Measurements from ENCODE around the gene VRTN. TPM values are rescaled to one million over a fixed set of nuclear protein-coding genes. Genes with fewer than 3 reads are reported as not detected.

Gene VRTN
- total RNA-seq, 4 donors from 2014 or later, result not detected

DNA sequence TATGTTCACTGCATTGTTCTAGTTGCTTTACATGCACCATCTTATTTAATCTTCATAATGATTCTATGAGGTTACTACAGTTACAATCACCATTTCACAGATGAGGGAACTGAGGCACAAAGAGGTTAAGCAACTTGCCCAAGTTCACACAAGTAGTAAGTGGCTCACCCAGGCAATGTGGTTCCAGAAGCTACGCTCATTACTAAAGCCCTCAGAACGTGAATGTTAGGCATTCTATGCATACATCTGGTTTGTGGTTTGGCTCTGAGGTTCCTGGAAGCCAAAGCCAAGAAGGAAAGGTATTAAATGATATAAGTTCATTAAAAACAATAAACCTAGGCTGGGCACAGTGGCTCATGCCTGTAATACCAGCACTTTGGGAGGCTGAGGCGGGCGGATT lies 14.4 kb upstream of the VRTN start:
- Histone ChIP-seq H3K9me3 (no peaks in the 10 kb centered on the region), H3K27me3 (no peaks in the 10 kb centered on the region), H3K36me3 (no peaks in the 10 kb centered on the region), H3K27ac (no peak overlapping the region), H3K4me1 (no peaks in the 10 kb centered on the region), H3K4me3 (replicated peaks in 1 of 3) (no peak overlapping the region)
- TF ChIP-seq POLR2A (IDR thresholded peaks at IDR 0.05), result no peak
- TF ChIP-seq, protein P1, sequence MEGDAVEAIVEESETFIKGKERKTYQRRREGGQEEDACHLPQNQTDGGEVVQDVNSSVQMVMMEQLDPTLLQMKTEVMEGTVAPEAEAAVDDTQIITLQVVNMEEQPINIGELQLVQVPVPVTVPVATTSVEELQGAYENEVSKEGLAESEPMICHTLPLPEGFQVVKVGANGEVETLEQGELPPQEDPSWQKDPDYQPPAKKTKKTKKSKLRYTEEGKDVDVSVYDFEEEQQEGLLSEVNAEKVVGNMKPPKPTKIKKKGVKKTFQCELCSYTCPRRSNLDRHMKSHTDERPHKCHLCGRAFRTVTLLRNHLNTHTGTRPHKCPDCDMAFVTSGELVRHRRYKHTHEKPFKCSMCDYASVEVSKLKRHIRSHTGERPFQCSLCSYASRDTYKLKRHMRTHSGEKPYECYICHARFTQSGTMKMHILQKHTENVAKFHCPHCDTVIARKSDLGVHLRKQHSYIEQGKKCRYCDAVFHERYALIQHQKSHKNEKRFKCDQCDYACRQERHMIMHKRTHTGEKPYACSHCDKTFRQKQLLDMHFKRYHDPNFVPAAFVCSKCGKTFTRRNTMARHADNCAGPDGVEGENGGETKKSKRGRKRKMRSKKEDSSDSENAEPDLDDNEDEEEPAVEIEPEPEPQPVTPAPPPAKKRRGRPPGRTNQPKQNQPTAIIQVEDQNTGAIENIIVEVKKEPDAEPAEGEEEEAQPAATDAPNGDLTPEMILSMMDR (IDR thresholded peaks at IDR 0.05), result no peak
- no peak for DNase-seq
- intact Hi-C loops (cut with DNase I), result no loop called here
- WGBS, 2 donors, result 86 to 96% methylated on average over 4 of the region's 4 CpGs

DNA sequence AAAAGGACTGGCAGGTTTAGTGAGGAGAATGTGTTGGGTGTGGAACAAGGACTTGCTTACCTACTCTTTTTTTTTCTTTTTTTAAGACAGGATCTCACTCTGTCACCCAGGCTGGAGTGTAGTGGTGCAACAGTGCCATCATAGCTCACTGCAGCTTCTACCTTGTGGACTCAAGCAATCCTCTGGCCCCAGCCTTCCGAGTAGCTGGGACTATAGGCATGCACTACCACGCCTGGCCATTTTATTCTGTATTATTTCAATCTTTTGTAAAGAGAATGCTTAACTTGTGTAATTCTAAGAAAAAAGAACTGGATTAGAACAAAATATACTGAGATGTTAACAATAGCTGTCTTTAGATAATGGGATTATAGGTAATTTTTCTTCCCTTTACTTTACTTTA lies 1.9 kb upstream of the VRTN start:
- H3K27ac ChIP-seq, result no peak overlapping the region
- no peak for DNase-seq
- H3K27me3 ChIP-seq, result no peaks in the 10 kb centered on the region
- H3K9me3 ChIP-seq, result no peaks in the 10 kb centered on the region
- no peaks in the 10 kb centered on the region for H3K4me1 ChIP-seq
- H3K4me3 ChIP-seq (replicated peaks in 1 of 3), result no peak overlapping the region
- intact Hi-C loops (cut with DNase I), result no loop called here
- WGBS, 2 donors, result 75 to 86% methylated on average over 2 of the region's 2 CpGs
- H3K36me3 ChIP-seq, result no peaks in the 10 kb centered on the region
- TF ChIP-seq, protein P1 (IDR thresholded peaks at IDR 0.05), result no peak
- TF ChIP-seq POLR2A (IDR thresholded peaks at IDR 0.05), result no peak

DNA sequence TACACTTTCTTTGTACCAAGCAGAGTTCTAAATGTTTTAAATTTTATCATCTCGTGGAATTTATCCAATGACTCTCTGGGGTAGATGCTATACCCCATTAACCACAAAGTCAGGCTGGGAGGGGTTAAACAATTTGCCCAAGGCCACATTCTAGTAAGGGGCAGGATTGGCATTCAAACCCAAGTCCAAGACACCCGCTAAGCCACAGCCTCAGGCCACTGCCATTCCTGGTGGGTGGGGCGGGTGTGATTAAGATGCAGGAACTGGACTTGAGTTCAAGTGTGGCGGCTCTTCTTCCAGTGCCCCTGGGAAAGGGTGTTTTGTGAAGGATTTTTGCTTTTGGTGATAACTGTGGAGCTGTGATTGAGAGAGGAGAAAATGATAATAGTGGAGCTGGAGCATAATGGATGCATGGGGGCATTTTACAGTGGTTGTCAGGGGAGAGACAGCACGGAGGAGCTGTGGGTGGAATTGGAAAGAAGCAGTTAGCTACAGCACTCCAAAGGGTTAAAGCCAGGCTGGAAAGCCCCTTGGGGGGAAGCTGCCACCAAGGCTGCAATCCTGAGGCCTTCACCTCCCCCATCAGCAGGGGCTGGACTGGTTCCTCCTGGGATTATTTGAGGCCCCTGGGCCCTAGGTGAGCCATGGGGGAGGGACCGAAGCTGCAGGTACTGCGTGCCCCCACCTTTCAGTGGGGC lies 1.0 kb upstream of the VRTN start:
- Histone ChIP-seq H3K27ac (no peak overlapping the region), H3K9me3 (no peaks in the 10 kb centered on the region), H3K27me3 (no peaks in the 10 kb centered on the region), H3K36me3 (no peaks in the 10 kb centered on the region), H3K4me3 (replicated peaks in 1 of 3) (no peak overlapping the region), H3K4me1 (no peaks in the 10 kb centered on the region)
- no peak for TF ChIP-seq POLR2A (IDR thresholded peaks at IDR 0.05)
- TF ChIP-seq, protein P1 (IDR thresholded peaks at IDR 0.05), result no peak
- 73 to 75% methylated on average over 7 of the region's 7 CpGs for WGBS, 2 donors
- no peak for DNase-seq
- intact Hi-C loops (cut with DNase I), result no loop called here

DNA sequence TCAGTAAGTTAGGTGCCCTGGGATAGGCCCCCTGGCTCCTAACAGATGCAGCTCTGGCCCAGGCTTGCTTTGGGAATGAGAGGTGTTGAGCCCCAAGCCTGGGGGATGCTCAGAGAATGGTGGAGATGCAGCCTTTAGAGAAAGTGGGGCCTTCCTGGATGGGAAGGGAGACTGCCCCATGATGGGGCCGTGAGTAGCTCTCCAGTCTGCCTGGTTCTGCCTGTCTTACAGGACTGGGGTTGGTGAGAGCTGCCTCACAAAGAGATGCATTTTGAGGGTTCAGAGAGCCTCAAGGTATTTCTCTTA lies 523 bp upstream of the VRTN start:
- no peaks in the 10 kb centered on the region for H3K4me1 ChIP-seq
- no peaks in the 10 kb centered on the region for H3K27me3 ChIP-seq
- no peak for TF ChIP-seq POLR2A (IDR thresholded peaks at IDR 0.05)
- TF ChIP-seq, protein P1 (IDR thresholded peaks at IDR 0.05), result no peak
- no peak overlapping the region for H3K4me3 ChIP-seq (replicated peaks in 1 of 3)
- no peaks in the 10 kb centered on the region for H3K9me3 ChIP-seq
- no peak for DNase-seq
- intact Hi-C loops (cut with DNase I), result no loop called here
- WGBS, 2 donors, result 43 to 75% methylated on average over 1 of the region's 1 CpG
- H3K36me3 ChIP-seq, result no peaks in the 10 kb centered on the region
- H3K27ac ChIP-seq, result no peak overlapping the region

DNA sequence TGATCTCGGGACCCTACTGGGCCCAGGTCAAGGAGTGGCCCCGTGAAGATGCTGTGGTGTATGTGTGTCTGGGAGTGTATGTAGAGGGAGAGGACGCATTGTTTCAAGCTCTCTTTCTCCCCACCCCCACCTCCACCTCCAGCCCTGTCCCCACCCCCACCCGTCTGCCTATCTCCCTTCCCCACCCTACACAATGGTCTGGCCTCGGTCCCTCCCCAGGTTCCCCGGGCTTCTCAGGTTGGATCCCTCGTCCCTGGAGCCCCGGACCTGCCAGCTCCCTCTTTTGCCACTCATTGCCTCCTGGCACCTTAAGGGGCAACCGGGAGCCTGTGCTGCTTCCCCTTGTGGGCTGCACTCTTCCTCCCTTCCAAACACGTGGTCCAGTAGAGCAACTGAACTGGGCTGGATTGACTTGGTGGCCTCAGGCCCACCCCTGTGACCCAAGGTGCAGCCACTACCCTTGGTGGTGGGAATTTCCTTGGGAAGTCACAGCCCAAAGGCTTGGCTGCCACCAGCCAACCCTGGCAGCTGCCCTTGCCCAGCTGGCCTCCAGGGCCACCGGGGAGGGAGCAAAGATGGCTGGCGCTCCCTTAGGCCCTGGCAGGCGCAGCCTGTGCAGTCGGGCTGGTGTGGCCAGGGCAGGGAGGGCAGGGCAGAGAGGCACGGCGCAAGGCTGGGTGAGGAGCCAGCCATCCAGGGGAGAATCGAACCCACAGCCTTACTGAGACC lies 628 bp downstream of the VRTN start:
- Histone ChIP-seq H3K27ac (no peak overlapping the region), H3K9me3 (no peaks in the 10 kb centered on the region), H3K27me3 (no peaks in the 10 kb centered on the region), H3K36me3 (no peaks in the 10 kb centered on the region), H3K4me3 (replicated peaks in 1 of 3) (no peak overlapping the region), H3K4me1 (no peaks in the 10 kb centered on the region)
- DNase-seq, result no peak
- WGBS, 2 donors, result 53 to 54% methylated on average over 14 to 16 of the region's 17 CpGs
- TF ChIP-seq, protein P1 (IDR thresholded peaks at IDR 0.05), result no peak
- no peak for TF ChIP-seq POLR2A (IDR thresholded peaks at IDR 0.05)
- intact Hi-C loops (cut with DNase I), result no loop called here
